Measurements from ENCODE around the gene ENDOV.

DNA sequence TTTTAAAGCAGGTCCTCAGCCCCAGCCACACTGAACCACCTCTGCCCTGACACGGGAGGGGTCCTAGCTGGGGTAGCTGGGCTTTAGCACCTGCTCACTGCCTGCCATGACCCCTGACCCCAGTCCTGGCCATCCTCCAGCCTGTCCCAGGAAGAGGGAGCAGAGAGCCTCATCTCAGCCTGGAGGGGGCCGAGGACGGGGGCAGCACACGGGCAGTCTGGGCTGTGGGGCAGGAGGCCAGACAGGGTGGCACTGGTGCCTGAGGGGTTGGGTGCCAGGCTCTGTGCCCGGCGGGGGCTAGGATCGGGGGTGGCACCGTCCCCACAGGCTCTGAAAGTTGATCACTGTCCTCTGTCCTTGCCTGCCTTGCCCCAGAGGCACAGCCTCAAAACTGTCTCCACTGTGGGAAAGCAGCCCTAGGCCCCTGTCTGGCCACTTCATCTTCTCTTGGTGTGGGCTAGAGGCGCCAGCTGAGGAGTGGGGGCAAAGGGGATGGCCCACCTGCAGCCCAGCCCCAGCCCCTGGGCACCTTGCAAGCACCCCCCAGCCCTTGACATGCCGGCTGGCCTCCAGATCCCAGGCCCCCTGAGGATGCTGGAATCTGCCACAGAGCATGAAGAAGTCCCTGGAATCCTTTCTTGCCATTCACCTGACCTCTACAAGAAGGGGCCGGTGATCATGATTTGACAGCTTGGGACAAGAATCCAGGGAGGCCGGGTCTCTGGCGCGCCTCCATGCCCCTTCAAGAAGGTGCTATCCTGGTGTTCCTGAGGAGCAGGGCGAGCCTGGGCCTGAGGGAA, 15.7 kb downstream of the ENDOV start:
- no peak for TF ChIP-seq FOXP2 (optimal IDR thresholded peaks at IDR 0.05; ENCODE audit: control extremely low read depth, extremely low read length, insufficient read depth)
- TF ChIP-seq POLR2AphosphoS5 (IDR thresholded peaks at IDR 0.05; ENCODE audit: borderline replicate concordance, low read depth, low read length) = no peak
- TF ChIP-seq EZH2 (IDR thresholded peaks at IDR 0.05) = no peak

All from SK-N-MC (cell line).